HepG2 (cell line): ENCODE results near the gene SMIM20. TPM values are rescaled to one million over a fixed set of nuclear protein-coding genes. Genes with fewer than 3 reads are reported as not detected.
A peak's percentile ranks its signal among the peaks of the same experiment; 100 is the strongest.

Experiments used
- ASH2L ChIP-seq: fragments of 300-600, 200-600 bp; sonication (generic); IDR thresholded peaks from 2 replicates; pipeline ENCODE4 v1.7.0; 2017; ENCODE audit warnings: low read depth, mild to moderate bottlenecking, moderate library complexity, mixed read lengths, low read length; ENCODE audit not compliant: insufficient read length
- DNMT3B ChIP-seq: conservative IDR thresholded peaks from 2 replicates; pipeline ENCODE4 v1.6.1; 2016; ENCODE audit warnings: missing biosample characterization, control low read depth
- FOXK2 ChIP-seq: fragments of 450-650 bp; IDR thresholded peaks from 2 replicates; pipeline ENCODE4 v1.6.1; 2016
- MEF2D ChIP-seq: sonication (generic); formaldehyde crosslinking; IDR thresholded peaks from 2 replicates; pipeline ENCODE4 v1.5.1; 2020; ENCODE audit warnings: mild to moderate bottlenecking, missing genetic modification reagents
- MTA3 ChIP-seq: sonication (generic); formaldehyde crosslinking; IDR thresholded peaks from 2 replicates; pipeline ENCODE4 v1.4.0; 2020; ENCODE audit warnings: missing genetic modification reagents
- NFKB2 ChIP-seq: sonication (generic); formaldehyde crosslinking; IDR thresholded peaks from 2 replicates; pipeline ENCODE4 v1.4.0; 2020; ENCODE audit warnings: missing genetic modification reagents, borderline replicate concordance
- POLR2AphosphoS2 ChIP-seq: IDR thresholded peaks from 2 replicates; pipeline ENCODE4 v1.6.1; 2011; ENCODE audit warnings: low read depth, low read length, improper control_type of control experiment
- RARG ChIP-seq: sonication (generic); formaldehyde crosslinking; IDR thresholded peaks from 2 replicates; pipeline ENCODE4 v1.4.0; 2020; ENCODE audit warnings: low read depth, mild to moderate bottlenecking, missing genetic modification reagents
- RNF2 ChIP-seq: fragments of 450-650 bp; conservative IDR thresholded peaks from 2 replicates; pipeline ENCODE4 v1.6.1; 2016; ENCODE audit warnings: low read depth
- SIN3B ChIP-seq: fragments of 150-350 bp; IDR thresholded peaks from 2 replicates; pipeline ENCODE4 v1.6.1; 2014; ENCODE audit warnings: low read length
- SMAD1 ChIP-seq: sonication (generic); formaldehyde crosslinking; IDR thresholded peaks from 2 replicates; pipeline ENCODE4 v1.4.0; 2020; ENCODE audit warnings: missing genetic modification reagents, low read depth, mild to moderate bottlenecking, borderline replicate concordance
- SMC3 ChIP-seq: IDR thresholded peaks from 2 replicates; pipeline ENCODE4 v1.6.1; 2011; ENCODE audit warnings: low read length, improper control_type of control experiment
- TBL1XR1 ChIP-seq: fragments of 150-350 bp; IDR thresholded peaks from 2 replicates; pipeline ENCODE4 v1.6.1; 2014; ENCODE audit warnings: borderline replicate concordance, low read length; ENCODE audit not compliant: partially characterized antibody
- ZNF101 ChIP-seq: sonication (generic); formaldehyde crosslinking; IDR thresholded peaks from 2 replicates; pipeline ENCODE4 v1.4.0; 2020; ENCODE audit warnings: mild to moderate bottlenecking, low read depth, missing genetic modification reagents, borderline replicate concordance
- ZNF136 ChIP-seq: sonication (generic); formaldehyde crosslinking; IDR thresholded peaks from 2 replicates; pipeline ENCODE4 v1.8.1; 2022; ENCODE audit warnings: low read depth, mild to moderate bottlenecking, moderate library complexity, missing genetic modification reagents
- ZNF367 ChIP-seq: sonication (generic); formaldehyde crosslinking; IDR thresholded peaks from 2 replicates; pipeline ENCODE4 v1.4.0; 2020; ENCODE audit warnings: missing genetic modification reagents, borderline replicate concordance
- ZSCAN25 ChIP-seq: sonication (generic); formaldehyde crosslinking; IDR thresholded peaks from 2 replicates; pipeline ENCODE4 v1.8.0; 2022; ENCODE audit warnings: mild to moderate bottlenecking, missing genetic modification reagents
- polyA plus RNA-seq, 8 experiments: library from polyadenylated mRNA; depleted of rRNA in 3 of 8; stranded (reverse) in 7 of 8; unstranded in 1 of 8; fragments of >200 nt; fragmentation: Illumina TruSeq in 4 of 8; extraction: Trizol in 4 of 8; gene quantifications; 2 replicates each; pipeline versions ENCODE4 v1.2.1 to v1.2.3, GENCODE V29; 2011 to 2016; ENCODE audit warnings: low read depth in 4 of 8, missing spikeins in 1 of 8, mixed read lengths in 1 of 8; ENCODE audit not compliant: insufficient read depth in 1 of 8
- total RNA-seq, 5 experiments: library from RNA; depleted of rRNA; stranded (reverse); fragments of >200 nt; fragmentation: Illumina TruSeq; extraction: Trizol; gene quantifications; 2 replicates each; pipeline ENCODE4 v1.2.3, GENCODE V29; 2016; ENCODE audit warnings: low read depth in 1 of 5
- TF ChIP-seq, protein P1 (sequence below): sonication (generic); formaldehyde crosslinking; IDR thresholded peaks from 2 replicates; pipeline ENCODE4 v1.5.1; 2020; ENCODE audit warnings: missing genetic modification reagents, mild to moderate bottlenecking, borderline replicate concordance
- TF ChIP-seq, protein P2 (sequence below): sonication (generic); formaldehyde crosslinking; IDR thresholded peaks from 2 replicates; pipeline ENCODE4 v1.4.0; 2020; ENCODE audit warnings: missing genetic modification reagents, mild to moderate bottlenecking, borderline replicate concordance
- TF ChIP-seq, protein P3 (sequence below): IDR thresholded peaks from 2 replicates; pipeline ENCODE4 v1.6.1; 2016; ENCODE audit warnings: missing compliant biosample characterization, missing genetic modification reagents, borderline replicate concordance
- TF ChIP-seq, protein P4 (sequence below): sonication (generic); formaldehyde crosslinking; IDR thresholded peaks from 2 replicates; pipeline ENCODE4 v1.4.0; 2020; ENCODE audit warnings: missing genetic modification reagents, borderline replicate concordance

Gene SMIM20
- total and polyA plus RNA-seq, 2 of the 13 experiments (the other 11 are each of a cell fraction or from before 2014, with no cell fraction given), result 26.3 to 30.2 TPM

DNA sequence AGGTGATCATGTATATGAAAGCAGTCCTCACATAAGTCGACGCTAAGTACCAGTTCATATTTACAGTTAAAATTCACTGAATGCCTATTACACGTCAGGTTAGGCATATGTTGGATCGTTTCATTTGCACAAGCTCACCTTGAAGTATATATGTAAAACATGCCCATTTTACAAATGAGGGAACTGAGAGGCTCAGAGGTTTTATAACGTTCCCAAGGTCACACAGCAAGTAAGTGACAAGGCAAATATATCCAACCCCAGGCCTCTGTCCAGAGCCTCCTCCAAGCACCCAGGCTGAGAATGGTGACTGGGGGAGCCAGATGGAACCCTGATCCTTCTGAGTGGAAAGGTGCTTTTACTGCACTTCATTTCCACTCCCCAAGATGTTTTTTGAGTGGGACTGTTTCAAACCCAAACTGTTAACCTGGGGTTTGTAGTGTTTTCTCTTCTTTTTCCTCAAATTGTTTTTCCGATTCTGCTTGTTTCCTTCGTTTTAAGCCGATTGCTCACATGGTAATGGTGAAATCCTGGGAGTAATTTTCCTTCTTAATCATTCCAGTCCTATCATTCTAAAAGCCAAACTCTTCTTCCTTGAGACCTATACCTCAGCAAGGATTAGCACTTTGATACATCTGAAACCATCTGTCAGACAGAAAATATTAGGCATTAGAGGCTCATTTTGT lies 791 bp downstream of the SMIM20 start (continued):
- TF ChIP-seq, protein P1, sequence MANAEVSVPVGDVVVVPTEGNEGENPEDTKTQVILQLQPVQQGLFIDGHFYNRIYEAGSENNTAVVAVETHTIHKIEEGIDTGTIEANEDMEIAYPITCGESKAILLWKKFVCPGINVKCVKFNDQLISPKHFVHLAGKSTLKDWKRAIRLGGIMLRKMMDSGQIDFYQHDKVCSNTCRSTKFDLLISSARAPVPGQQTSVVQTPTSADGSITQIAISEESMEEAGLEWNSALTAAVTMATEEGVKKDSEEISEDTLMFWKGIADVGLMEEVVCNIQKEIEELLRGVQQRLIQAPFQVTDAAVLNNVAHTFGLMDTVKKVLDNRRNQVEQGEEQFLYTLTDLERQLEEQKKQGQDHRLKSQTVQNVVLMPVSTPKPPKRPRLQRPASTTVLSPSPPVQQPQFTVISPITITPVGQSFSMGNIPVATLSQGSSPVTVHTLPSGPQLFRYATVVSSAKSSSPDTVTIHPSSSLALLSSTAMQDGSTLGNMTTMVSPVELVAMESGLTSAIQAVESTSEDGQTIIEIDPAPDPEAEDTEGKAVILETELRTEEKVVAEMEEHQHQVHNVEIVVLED (CRISPR knock-in tag), result no peak; the same call in 1 of the 2 replicates
- TF ChIP-seq RNF2, result no peak
- no peak for TF ChIP-seq ZSCAN25 (CRISPR knock-in tag)
- TF ChIP-seq TBL1XR1, result no peak
- TF ChIP-seq RARG (CRISPR knock-in tag), result no peak
- TF ChIP-seq SIN3B, result no peak
- TF ChIP-seq, protein P2, sequence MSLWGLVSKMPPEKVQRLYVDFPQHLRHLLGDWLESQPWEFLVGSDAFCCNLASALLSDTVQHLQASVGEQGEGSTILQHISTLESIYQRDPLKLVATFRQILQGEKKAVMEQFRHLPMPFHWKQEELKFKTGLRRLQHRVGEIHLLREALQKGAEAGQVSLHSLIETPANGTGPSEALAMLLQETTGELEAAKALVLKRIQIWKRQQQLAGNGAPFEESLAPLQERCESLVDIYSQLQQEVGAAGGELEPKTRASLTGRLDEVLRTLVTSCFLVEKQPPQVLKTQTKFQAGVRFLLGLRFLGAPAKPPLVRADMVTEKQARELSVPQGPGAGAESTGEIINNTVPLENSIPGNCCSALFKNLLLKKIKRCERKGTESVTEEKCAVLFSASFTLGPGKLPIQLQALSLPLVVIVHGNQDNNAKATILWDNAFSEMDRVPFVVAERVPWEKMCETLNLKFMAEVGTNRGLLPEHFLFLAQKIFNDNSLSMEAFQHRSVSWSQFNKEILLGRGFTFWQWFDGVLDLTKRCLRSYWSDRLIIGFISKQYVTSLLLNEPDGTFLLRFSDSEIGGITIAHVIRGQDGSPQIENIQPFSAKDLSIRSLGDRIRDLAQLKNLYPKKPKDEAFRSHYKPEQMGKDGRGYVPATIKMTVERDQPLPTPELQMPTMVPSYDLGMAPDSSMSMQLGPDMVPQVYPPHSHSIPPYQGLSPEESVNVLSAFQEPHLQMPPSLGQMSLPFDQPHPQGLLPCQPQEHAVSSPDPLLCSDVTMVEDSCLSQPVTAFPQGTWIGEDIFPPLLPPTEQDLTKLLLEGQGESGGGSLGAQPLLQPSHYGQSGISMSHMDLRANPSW (CRISPR knock-in tag), result no peak
- TF ChIP-seq ASH2L, result no peak
- TF ChIP-seq, protein P3, sequence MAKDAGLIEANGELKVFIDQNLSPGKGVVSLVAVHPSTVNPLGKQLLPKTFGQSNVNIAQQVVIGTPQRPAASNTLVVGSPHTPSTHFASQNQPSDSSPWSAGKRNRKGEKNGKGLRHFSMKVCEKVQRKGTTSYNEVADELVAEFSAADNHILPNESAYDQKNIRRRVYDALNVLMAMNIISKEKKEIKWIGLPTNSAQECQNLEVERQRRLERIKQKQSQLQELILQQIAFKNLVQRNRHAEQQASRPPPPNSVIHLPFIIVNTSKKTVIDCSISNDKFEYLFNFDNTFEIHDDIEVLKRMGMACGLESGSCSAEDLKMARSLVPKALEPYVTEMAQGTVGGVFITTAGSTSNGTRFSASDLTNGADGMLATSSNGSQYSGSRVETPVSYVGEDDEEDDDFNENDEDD (CRISPR knock-in tag), result no peak
- no peak for TF ChIP-seq ZNF367 (CRISPR knock-in tag)
- no peak for TF ChIP-seq ZNF101 (CRISPR knock-in tag)
- no peak for TF ChIP-seq SMAD1 (CRISPR knock-in tag)
- 0 out of 2 replicates have a peak, but pooled peaks have one; percentile 15 for TF ChIP-seq DNMT3B (CRISPR knock-in tag)
- no peak for TF ChIP-seq MEF2D (CRISPR knock-in tag)
- no peak for TF ChIP-seq SMC3
- TF ChIP-seq, protein P4, sequence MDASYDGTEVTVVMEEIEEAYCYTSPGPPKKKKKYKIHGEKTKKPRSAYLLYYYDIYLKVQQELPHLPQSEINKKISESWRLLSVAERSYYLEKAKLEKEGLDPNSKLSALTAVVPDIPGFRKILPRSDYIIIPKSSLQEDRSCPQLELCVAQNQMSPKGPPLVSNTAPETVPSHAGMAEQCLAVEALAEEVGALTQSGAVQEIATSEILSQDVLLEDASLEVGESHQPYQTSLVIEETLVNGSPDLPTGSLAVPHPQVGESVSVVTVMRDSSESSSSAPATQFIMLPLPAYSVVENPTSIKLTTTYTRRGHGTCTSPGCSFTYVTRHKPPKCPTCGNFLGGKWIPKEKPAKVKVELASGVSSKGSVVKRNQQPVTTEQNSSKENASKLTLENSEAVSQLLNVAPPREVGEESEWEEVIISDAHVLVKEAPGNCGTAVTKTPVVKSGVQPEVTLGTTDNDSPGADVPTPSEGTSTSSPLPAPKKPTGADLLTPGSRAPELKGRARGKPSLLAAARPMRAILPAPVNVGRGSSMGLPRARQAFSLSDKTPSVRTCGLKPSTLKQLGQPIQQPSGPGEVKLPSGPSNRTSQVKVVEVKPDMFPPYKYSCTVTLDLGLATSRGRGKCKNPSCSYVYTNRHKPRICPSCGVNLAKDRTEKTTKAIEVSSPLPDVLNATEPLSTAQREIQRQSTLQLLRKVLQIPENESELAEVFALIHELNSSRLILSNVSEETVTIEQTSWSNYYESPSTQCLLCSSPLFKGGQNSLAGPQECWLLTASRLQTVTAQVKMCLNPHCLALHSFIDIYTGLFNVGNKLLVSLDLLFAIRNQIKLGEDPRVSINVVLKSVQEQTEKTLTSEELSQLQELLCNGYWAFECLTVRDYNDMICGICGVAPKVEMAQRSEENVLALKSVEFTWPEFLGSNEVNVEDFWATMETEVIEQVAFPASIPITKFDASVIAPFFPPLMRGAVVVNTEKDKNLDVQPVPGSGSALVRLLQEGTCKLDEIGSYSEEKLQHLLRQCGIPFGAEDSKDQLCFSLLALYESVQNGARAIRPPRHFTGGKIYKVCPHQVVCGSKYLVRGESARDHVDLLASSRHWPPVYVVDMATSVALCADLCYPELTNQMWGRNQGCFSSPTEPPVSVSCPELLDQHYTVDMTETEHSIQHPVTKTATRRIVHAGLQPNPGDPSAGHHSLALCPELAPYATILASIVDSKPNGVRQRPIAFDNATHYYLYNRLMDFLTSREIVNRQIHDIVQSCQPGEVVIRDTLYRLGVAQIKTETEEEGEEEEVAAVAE (CRISPR knock-in tag), result no peak
- TF ChIP-seq POLR2AphosphoS2, result no peak
- TF ChIP-seq ZNF136 (CRISPR knock-in tag), result no peak
- TF ChIP-seq NFKB2 (CRISPR knock-in tag), result no peak
- TF ChIP-seq FOXK2, result no peak
- TF ChIP-seq MTA3 (CRISPR knock-in tag), result no peak
